ENCODE data around the gene PTGS2. TPM values are rescaled to one million over a fixed set of nuclear protein-coding genes. Genes with fewer than 3 reads are reported as not detected.

PTGS2 gene
- total and polyA plus RNA-seq, 9 of the 15 experiments (the other 6 are each of a cell fraction or from before 2014, with no cell fraction given) = 0.01 TPM; not detected in 8

GRCh38 chr1:186717286-186717685, 37.1 kb upstream of the PTGS2 start:
- Histone ChIP-seq H4K20me1 (replicated peaks; ENCODE audit: control insufficient read depth, insufficient read depth, low read length) (no peaks in the 10 kb centered on the region), H3K9ac (ENCODE audit: insufficient read depth in 1 of 2, low read depth in 2 of 2, low read length in 2 of 2) (no peak overlapping the region), H2AFZ (ENCODE audit: low read depth, low read length) (no peak overlapping the region), H3K27me3 (ENCODE audit: control insufficient read depth in 2 of 2, insufficient read depth in 2 of 2, low read length in 2 of 2) (no peaks in the 10 kb centered on the region), H3K27ac (ENCODE audit: extremely low read depth, low read depth, low read length) (no peak overlapping the region), H3K36me3 (ENCODE audit: control insufficient read depth, insufficient read depth, low read length) (no peaks in the 10 kb centered on the region), H3K4me2 (ENCODE audit: insufficient read depth, low read length) (no peak overlapping the region), H3K4me3 (no peak overlapping the region), H3K9me1 (ENCODE audit: control insufficient read depth, insufficient read depth, low read length) (no peaks in the 10 kb centered on the region), H3K9me3 (replicated peaks; ENCODE audit: control insufficient read depth, insufficient read depth, low read depth, low read length) (no peaks in the 10 kb centered on the region), H3K4me1 (replicated peaks in 1 of 2; ENCODE audit: control insufficient read depth in 2 of 2, insufficient read depth in 2 of 2, low read length in 2 of 2) (no peaks in the 10 kb centered on the region), H3K79me2 (ENCODE audit: control insufficient read depth, insufficient read depth, low read length) (no peaks in the 10 kb centered on the region)
- ATAC-seq = no peak
- WGBS (ENCODE audit: insufficient coverage, low coverage, missing lambda C conversion rate) = 0% methylated on average over 2 of the region's 2 CpGs
- ChIA-PET CTCF (ENCODE audit: low intra/inter-chr PET ratio) (no interaction called here), POLR2A (no interaction called here)
- in situ Hi-C loops (cut with MboI) (no loop called here), intact Hi-C loops (cut with micrococcal nuclease) (no loop called here)
- no TSS peak for BruUV-seq (replicated peaks)
- TF ChIP-seq ZNF512 (tag; IDR thresholded peaks at IDR 0.05) = no peak
- no peak for TF ChIP-seq SMAD4 (CRISPR knock-in tag; conservative IDR thresholded peaks at IDR 0.05)
- TF ChIP-seq GABPA (tag; conservative IDR thresholded peaks at IDR 0.05; ENCODE audit: low read depth) = peak; percentile 29; the same call in 1 of the 2 replicates
- TF ChIP-seq ERF (CRISPR knock-in tag; IDR thresholded peaks at IDR 0.05) = no peak
- TF ChIP-seq ZBTB49 (CRISPR knock-in tag; IDR thresholded peaks at IDR 0.05; ENCODE audit: borderline replicate concordance) = no peak
- no peak for TF ChIP-seq HMBOX1 (IDR thresholded peaks at IDR 0.05)
- no peak for DNase-seq (ENCODE audit: extremely low read depth in 1 of 4, low spot score in 3 of 4)
- no peak for FAIRE-seq
